Mammary epithelial cell (primary cell): ENCODE results near the gene SH2D1B.

Source experiments
- EZH2 ChIP-seq: IDR thresholded peaks from 2 replicates; pipeline ENCODE4 v1.6.1; 2012; ENCODE audit warnings: low read length, inconsistent platforms, borderline replicate concordance
- TF ChIP-seq, protein P1 (sequence below), 2 donors: IDR thresholded peaks in 1 of 2; conservative IDR thresholded peaks in 1 of 2; 2 replicates each; pipeline ENCODE4 v1.5.1; 2011 to 2012; ENCODE audit warnings: inconsistent platforms in 2 of 2, low read length in 2 of 2, mild to moderate bottlenecking in 2 of 2, control low read depth in 1 of 2, low read depth in 1 of 2; ENCODE audit not compliant: insufficient read depth in 1 of 2; ENCODE audit errors: extremely low read depth in 1 of 2

- TF ChIP-seq, protein P1, sequence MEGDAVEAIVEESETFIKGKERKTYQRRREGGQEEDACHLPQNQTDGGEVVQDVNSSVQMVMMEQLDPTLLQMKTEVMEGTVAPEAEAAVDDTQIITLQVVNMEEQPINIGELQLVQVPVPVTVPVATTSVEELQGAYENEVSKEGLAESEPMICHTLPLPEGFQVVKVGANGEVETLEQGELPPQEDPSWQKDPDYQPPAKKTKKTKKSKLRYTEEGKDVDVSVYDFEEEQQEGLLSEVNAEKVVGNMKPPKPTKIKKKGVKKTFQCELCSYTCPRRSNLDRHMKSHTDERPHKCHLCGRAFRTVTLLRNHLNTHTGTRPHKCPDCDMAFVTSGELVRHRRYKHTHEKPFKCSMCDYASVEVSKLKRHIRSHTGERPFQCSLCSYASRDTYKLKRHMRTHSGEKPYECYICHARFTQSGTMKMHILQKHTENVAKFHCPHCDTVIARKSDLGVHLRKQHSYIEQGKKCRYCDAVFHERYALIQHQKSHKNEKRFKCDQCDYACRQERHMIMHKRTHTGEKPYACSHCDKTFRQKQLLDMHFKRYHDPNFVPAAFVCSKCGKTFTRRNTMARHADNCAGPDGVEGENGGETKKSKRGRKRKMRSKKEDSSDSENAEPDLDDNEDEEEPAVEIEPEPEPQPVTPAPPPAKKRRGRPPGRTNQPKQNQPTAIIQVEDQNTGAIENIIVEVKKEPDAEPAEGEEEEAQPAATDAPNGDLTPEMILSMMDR (conservative IDR thresholded peaks at IDR 0.05 in 1 of 2, IDR thresholded peaks at IDR 0.05 in 1 of 2; ENCODE audit: extremely low read depth in 1 of 2, insufficient read depth in 1 of 2, low read depth in 1 of 2, low read length in 2 of 2): no peak
- no peak for TF ChIP-seq EZH2
Measured at GRCh38 chr1:162371611-162372010, 40.3 kb downstream of the SH2D1B start.
